K562 (cell line): Measurements from ENCODE around the gene SP2. TPM values are rescaled to one million over a fixed set of nuclear protein-coding genes. Genes with fewer than 3 reads are reported as not detected.

Experiments used
- IFI16 ChIP-seq: fragments of 250-450 bp; sonication (Bioruptor Pico); IDR thresholded peaks from 2 replicates; pipeline ENCODE4 v2.1.2; 2022; ENCODE audit warnings: mild to moderate bottlenecking, inconsistent platforms
- POLR2H ChIP-seq: IDR thresholded peaks from 2 replicates; pipeline ENCODE4 v1.6.1; 2016; ENCODE audit warnings: missing genetic modification characterization, low read depth, mild to moderate bottlenecking, control low read depth, missing compliant biosample characterization, moderate library complexity
- TAF1 ChIP-seq: IDR thresholded peaks from 2 replicates; pipeline ENCODE4 v1.6.1; 2011; ENCODE audit warnings: mild to moderate bottlenecking, low read length, moderate library complexity; ENCODE audit not compliant: insufficient read depth, control insufficient read depth, severe bottlenecking; ENCODE audit errors: extremely low read depth
- ZC3H4 ChIP-seq: sonication (generic); formaldehyde crosslinking; IDR thresholded peaks from 2 replicates; pipeline ENCODE4 v1.9.0; 2021; ENCODE audit warnings: missing genetic modification reagents, borderline replicate concordance
- ZNF316 ChIP-seq: fragments of 450-650 bp; IDR thresholded peaks from 2 replicates; pipeline ENCODE4 v1.6.1; 2016
- polyA plus RNA-seq, 8 experiments: library from polyadenylated mRNA; depleted of rRNA in 4 of 8; stranded (reverse) in 5 of 8; unstranded in 3 of 8; fragments of >200 nt; fragmentation: Nextera tagmentation in 2 of 8; fragmentation: Illumina TruSeq in 1 of 8; extraction: Ambion mirVana in 2 of 8; extraction: Trizol in 1 of 8; gene quantifications; 2 replicates each; pipeline versions ENCODE4 v1.2.1 to v1.2.3, GENCODE V29; 2011 to 2014; ENCODE audit warnings: inconsistent platforms in 1 of 8, missing spikeins in 1 of 8
- total RNA-seq, 7 experiments: library from RNA; depleted of rRNA in 6 of 7; stranded (reverse); fragments of >200 nt in 6 of 7; fragmentation: Illumina TruSeq in 2 of 7; extraction: Trizol in 2 of 7; gene quantifications; 2 replicates each; pipeline versions ENCODE4 v1.2.1 to v1.2.3, GENCODE V29; 2011 to 2021; ENCODE audit warnings: low replicate concordance in 1 of 7
- TF ChIP-seq, protein P1 (sequence below): fragments of 250-450 bp; sonication (Bioruptor Pico); IDR thresholded peaks from 2 replicates; pipeline ENCODE4 v1.4.0; 2020
- TF ChIP-seq, protein P2 (sequence below): fragments of 450-650 bp; IDR thresholded peaks from 2 replicates; pipeline ENCODE4 v1.6.1; 2016; ENCODE audit warnings: low read depth
- TF ChIP-seq, protein P3 (sequence below): IDR thresholded peaks from 3 replicates; pipeline ENCODE4 v1.6.1; 2011; ENCODE audit warnings: borderline replicate concordance, mild to moderate bottlenecking; ENCODE audit not compliant: insufficient read length, insufficient read depth
- TF ChIP-seq, protein P4 (sequence below): fragments of 250-450 bp; sonication (Bioruptor Pico); IDR thresholded peaks from 2 replicates; pipeline ENCODE4 v1.5.0; 2021; ENCODE audit warnings: mild to moderate bottlenecking, moderate library complexity

The SP2 gene
- total and polyA plus RNA-seq, 9 of the 15 experiments (the other 6 are each of a cell fraction or from before 2014, with no cell fraction given), result 0.77 to 22.3 (median 2.3) TPM

DNA sequence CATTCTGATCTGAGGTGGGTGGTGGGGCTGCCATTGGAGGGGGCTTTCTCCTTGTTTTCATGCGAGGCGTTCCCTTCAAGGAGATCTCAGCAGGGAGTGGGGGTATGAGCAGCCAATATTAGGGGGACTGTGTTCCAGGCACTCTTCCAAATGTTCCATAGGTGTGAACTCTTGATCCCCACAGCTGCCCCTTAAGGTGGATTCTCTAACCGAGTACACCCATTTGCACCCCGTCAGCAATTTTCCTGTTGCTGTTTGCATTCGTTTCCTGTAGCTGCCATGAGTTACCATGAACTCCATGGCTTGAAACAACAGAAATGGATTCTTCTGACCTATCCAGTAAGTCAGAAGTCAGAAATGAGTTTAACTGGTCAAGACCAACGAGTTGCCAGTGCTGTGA, 65.4 kb downstream of the SP2 start (continued):
- TF ChIP-seq, protein P1, sequence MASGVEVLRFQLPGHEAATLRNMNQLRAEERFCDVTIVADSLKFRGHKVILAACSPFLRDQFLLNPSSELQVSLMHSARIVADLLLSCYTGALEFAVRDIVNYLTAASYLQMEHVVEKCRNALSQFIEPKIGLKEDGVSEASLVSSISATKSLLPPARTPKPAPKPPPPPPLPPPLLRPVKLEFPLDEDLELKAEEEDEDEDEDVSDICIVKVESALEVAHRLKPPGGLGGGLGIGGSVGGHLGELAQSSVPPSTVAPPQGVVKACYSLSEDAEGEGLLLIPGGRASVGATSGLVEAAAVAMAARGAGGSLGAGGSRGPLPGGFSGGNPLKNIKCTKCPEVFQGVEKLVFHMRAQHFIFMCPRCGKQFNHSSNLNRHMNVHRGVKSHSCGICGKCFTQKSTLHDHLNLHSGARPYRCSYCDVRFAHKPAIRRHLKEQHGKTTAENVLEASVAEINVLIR (CRISPR knock-in tag), result no peak
- TF ChIP-seq, protein P2, sequence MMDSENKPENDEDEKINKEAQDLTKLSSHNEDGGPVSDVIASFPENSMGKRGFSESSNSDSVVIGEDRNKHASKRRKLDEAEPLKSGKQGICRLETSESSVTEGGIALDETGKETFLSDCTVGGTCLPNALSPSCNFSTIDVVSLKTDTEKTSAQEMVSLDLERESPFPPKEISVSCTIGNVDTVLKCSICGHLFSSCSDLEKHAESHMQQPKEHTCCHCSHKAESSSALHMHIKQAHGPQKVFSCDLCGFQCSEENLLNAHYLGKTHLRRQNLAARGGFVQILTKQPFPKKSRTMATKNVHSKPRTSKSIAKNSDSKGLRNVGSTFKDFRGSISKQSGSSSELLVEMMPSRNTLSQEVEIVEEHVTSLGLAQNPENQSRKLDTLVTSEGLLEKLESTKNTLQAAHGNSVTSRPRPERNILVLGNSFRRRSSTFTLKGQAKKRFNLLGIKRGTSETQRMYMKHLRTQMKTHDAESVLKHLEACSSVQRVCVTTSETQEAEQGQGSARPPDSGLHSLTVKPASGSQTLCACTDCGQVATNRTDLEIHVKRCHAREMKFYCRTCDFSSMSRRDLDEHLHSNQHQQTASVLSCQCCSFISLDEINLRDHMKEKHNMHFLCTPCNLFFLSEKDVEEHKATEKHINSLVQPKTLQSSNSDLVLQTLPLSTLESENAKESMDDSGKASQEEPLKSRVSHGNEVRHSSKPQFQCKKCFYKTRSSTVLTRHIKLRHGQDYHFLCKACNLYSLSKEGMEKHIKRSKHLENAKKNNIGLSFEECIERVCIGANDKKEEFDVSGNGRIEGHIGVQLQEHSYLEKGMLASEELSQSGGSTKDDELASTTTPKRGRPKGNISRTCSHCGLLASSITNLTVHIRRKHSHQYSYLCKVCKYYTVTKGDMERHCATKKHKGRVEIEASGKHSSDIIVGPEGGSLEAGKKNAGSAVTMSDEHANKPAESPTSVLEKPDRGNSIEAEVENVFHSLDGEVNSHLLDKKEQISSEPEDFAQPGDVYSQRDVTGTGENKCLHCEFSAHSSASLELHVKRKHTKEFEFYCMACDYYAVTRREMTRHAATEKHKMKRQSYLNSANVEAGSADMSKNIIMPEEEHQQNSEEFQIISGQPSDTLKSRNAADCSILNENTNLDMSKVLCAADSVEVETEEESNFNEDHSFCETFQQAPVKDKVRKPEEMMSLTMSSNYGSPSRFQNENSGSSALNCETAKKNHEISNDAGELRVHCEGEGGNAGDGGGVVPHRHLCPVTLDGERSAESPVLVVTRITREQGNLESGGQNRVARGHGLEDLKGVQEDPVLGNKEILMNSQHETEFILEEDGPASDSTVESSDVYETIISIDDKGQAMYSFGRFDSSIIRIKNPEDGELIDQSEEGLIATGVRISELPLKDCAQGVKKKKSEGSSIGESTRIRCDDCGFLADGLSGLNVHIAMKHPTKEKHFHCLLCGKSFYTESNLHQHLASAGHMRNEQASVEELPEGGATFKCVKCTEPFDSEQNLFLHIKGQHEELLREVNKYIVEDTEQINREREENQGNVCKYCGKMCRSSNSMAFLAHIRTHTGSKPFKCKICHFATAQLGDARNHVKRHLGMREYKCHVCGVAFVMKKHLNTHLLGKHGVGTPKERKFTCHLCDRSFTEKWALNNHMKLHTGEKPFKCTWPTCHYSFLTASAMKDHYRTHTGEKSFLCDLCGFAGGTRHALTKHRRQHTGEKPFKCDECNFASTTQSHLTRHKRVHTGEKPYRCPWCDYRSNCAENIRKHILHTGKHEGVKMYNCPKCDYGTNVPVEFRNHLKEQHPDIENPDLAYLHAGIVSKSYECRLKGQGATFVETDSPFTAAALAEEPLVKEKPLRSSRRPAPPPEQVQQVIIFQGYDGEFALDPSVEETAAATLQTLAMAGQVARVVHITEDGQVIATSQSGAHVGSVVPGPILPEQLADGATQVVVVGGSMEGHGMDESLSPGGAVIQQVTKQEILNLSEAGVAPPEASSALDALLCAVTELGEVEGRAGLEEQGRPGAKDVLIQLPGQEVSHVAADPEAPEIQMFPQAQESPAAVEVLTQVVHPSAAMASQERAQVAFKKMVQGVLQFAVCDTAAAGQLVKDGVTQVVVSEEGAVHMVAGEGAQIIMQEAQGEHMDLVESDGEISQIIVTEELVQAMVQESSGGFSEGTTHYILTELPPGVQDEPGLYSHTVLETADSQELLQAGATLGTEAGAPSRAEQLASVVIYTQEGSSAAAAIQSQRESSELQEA, result no peak
- TF ChIP-seq, protein P3, sequence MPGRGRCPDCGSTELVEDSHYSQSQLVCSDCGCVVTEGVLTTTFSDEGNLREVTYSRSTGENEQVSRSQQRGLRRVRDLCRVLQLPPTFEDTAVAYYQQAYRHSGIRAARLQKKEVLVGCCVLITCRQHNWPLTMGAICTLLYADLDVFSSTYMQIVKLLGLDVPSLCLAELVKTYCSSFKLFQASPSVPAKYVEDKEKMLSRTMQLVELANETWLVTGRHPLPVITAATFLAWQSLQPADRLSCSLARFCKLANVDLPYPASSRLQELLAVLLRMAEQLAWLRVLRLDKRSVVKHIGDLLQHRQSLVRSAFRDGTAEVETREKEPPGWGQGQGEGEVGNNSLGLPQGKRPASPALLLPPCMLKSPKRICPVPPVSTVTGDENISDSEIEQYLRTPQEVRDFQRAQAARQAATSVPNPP, result no peak
- TF ChIP-seq, protein P4, sequence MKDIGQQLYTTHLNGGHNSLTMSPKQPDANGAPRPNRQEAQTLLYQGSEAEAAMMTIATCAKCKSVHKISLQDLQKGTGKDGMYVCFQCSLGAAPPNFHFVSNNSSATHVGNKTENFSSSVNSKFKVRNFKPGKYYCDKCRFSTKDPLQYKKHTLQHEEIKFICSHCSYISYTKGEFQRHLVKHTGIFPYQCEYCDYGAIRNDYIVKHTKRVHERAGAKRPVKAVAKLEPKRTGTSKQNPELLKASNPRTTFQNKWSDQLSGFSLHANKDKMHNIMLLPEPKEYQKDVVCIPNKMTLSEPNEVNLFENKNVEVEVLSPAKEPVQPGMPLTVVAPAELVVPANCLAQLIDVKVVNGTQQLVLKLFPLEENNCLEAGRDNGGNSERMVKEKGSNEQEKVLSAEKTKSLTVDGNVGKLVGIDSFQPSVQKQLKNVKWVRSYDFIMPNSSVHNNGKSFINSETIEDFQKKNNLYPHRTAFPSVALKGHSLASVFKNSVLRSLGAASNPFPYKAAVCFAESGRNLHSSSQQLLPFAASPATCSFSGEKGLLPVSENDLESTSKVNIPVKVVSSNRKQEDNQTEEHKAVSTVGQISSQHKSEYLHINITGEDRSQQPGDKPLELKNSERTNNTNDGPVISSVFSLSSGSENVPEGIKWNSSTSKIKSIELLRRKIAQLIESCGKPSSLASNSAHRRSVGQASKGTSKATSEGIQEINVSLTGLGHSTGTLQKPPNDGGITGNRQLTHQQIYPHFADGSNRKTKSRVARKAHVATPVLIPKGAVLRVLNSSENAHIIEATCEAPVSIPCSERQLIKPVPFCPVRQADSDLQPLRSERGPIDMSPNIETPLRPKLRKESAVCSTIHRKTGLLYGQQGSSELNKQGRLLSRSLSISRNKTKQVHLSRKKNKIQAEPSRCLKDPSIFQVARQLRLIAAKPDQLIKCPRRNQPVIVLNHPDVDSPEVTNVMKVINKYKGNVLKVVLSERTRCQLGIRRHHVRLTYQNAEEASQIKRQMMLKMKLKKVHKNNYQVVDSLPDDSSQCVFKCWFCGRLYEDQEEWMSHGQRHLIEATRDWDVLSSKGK (CRISPR knock-in tag), result no peak
- TF ChIP-seq TAF1, result no peak
- no peak for TF ChIP-seq ZC3H4 (CRISPR knock-in tag)
- TF ChIP-seq ZNF316, result peak; percentile 83
- no peak for TF ChIP-seq IFI16 (CRISPR knock-in tag)
- TF ChIP-seq POLR2H (tag), result no peak
